NAMALWA (cell line): Measurements from ENCODE around the gene NR1D1.
"Not testable (repeated sequence)": the region's sequence is repeated elsewhere in the genome, so short reads cannot be mapped to it uniquely, and the experiment has no call there.

Source experiments
- DNase-seq: peaks from one replicate; pipeline ENCODE4 v3.0.0-alpha.2; 2015; ENCODE audit warnings: low spot score

Gene NR1D1

DNA sequence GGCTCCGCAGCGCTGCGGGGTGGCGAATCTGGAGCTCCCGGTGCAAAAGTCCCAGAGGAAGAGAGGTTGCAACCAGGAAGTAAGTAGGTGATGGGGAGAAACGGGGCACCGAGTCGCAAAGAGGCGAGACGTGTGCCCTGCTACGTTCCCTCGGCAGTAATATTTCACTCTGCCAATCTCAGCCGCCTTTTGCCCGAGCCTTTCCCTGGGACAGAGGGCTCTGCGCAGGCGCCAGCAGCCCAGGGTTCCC is at the start of gene NR1D1:
Gene NR1D1 (minus strand): TSS at position 171 of the 250 bp plus-strand sequence. CDS start 495 bp downstream, outside the sequence.
- no peak for DNase-seq

DNA sequence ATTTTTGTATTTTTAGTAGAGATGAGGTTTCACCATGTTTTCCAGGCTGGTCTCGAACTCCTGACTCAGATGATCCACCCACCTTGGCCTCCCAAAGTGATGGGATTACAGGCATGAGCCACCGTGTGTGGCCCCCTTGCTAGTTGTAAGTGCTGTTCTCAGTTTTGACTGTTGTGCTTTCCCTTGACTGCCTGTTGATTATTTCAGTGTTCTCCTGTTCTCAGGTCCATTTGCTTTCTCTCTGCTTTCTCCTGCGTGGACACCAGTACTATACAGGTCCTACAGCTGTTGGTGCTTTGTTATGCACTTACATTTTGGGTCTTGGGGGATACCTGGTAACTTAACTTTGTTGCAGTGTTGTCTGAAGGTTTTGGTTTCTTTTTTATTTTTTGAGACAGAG is 48.1 kb upstream of the NR1D1 start:
- DNase-seq: no peak

DNA sequence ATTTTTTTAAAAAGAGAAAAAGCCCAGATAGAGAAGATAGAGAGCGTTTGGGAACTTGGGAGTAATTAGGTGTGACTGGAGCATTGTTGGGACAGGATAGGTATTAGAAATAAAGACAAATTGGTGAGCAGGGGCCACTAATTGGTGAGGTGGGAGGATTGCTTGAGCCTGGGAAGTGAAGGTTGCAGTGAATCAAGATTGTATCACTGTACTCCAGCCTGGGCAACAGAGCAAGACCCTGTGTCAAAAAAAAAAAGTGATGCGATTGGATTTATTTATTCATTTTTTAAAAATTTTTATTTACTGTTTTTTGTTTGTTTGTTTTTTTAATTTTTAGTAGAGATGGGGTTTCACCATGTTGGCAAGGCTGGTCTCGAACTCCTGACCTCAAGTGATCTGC is 45.1 kb upstream of the NR1D1 start:
- DNase-seq: no peak

DNA sequence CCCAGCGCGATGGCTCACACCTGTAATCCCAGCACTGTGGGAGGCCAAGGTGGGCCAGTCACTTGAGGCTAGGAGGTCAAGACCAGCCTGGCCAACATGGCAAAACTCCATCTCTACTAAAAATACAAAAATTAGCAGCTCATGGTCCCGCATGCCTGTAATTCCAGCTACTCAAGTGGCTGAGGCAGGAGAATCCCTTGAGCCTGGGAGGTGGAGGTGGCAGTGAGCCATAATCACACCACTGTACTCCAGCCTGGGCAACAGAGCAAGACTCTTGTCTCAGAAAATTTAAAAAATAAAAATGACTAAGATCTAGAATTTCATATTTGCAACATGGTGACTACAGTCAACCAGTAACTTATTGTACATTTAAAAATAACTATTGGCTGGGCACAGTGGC is 42.8 kb upstream of the NR1D1 start:
- not testable (repeated sequence) for DNase-seq

DNA sequence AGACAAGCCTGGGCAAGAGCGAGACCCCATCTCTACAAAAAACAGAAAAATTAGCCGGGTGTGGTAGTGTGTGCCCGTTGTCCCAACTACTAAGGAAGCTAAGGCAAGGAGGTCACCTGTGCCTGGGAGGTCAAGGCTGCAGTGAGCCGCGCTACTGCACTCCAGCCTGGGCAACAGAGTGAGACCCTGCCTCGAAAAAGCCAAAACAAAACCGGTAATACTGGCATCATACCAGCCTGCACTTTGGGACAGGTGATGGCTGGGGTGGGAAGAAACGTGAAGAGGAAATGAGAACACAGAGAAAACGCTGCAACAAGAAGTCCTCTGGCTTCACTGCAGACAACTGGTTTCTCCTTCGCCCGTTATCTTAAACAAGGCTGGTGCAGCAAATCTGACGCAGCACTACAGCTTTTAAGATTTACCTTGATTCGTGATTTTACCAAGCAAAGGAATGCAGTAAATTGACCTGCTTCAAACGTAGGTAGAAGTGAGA is 39.2 kb upstream of the NR1D1 start:
- no peak for DNase-seq

DNA sequence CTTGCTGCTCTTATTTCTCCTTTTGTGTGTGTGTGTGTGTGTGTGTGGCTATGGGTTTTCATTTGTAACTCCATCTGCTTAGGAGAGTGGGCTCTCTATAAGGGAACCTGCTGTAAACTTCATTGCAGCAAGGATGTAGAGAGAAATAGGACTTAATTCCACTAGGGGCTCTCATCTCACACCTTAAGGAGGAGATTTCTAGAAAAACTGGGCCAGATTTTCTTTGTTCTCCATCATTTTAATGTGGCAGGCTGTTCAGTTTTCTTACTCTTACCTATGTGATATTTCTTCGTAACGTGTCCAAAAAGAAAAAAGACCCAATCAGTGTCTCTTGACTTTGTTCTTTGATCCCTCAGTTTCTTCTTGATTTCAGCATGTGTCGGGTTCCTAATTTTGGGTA is 35.4 kb upstream of the NR1D1 start:
- DNase-seq: peak; percentile 31

DNA sequence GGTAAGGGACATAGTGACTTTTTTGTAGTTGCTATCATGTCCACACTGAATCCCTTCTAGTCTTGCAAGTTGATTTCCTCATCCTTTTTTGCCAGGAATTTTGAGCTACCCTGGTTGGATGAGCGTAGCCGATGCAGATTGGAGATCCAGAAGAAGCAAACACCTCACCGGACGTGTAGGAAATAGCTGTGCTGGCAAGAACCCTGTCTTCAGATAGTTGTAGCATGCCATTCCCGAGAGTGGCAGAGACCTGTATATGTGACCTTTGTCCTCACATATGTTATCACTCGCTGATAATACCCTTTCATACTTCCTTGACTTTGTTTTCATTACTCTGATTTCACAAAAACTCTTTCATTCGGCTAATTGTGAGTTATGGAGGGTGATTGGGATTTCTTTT is 33.8 kb upstream of the NR1D1 start:
- no peak for DNase-seq

DNA sequence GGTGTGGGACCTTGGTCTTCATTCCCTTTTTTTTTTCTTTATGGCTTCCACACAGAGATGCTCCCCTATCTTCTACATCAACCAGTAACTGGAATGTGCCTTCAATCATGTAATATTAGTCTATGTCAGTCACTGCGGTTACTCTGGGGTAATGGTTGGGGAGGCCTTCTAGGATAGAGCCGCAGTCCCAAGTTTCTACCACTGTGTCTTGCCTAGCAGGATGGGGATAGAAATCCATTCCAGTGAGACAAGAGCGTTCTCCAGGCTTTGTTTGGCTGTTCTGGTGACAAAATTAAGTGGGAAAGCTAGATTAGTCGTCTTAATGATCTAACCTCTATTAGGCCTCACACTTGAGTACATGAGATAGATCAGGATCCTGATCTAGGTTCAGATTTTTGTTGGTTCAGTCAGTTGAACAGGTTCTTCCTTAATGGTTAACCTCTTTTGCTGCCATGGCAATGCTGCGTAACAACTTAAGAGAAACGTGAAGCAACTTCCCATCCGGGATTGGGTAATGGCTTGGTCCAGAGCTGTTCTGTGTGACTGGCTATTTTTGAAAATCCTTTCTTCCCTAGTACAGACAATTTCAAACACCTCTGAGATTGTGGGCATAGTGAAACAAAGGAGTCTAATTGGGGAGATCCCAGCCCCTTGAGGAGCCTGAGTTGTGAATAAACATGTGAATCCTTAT is 30.1 kb upstream of the NR1D1 start:
- no peak for DNase-seq

DNA sequence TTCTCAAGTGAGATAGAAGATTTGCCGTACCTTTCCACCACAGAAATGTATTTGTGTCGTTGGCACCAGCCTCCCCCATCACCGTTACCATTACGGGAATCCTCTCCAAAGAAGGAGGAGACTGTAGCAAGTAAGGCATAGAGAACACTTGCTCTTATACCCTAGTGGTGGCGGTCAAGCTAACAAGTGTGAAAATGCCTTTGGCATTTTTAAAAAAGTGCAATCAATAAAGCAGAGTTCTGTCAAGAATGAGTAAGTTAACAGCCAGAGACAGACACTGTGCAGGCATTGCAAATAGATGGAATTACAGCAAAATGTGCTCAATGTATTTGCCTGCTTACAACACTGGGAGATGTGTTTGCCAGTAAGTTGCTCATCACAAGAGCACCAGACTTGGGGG is 29.1 kb upstream of the NR1D1 start:
- DNase-seq: no peak

DNA sequence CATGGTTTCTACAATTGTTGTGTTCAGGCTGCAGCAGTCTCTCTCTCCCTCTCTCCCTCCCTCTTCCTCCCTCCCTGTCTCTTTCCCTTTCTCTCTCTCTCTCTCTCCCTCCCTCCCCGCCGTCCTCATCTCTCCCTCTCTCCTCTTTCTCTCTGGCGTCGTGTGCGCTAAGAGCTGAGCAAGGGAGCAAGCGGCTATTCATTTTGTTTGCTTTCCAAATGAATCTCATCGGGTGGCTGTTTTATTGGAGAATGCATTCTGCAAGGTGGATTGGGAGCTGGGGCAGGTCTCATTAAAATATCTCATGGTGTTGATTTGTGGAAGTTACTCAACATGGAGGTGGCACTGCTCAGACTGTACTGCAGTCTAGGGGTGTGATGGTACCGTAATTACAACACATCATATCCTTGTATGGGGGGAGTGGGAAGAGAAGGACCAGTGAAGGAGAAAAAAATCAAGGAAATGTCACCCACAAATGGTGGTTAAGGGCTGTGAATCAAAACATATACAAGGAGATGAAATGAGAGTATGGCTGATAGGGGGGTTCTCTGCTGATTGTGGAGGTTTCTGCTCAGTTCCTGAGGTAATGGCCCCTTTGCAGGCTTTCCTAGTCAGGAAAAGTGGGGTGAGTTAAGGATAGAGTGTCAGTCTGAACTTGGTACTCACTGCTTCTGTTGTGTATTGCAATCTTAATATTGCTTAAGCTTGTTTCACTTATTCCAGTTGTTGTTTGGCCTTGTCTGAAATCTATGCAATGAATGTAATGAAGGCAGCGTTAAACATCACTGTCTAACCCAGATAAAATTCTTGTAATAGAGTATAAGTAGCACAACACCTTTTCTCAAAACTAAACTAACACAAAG is 24.1 kb upstream of the NR1D1 start:
- DNase-seq: no peak

DNA sequence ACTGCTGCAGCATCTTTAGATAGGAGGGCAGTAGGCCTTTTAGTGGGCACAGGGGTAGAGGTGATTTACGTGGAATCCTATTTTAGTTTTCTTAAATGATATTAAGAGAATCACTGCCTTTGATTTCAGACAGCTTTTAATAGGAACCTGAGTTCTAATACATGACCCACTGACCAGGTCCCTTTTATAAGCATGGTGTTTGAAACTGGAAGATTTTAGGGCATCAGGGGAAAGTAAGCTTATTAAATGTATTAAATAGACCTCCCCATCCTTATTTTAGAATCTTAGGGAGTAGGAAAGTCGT is 23.4 kb upstream of the NR1D1 start:
- DNase-seq: no peak

DNA sequence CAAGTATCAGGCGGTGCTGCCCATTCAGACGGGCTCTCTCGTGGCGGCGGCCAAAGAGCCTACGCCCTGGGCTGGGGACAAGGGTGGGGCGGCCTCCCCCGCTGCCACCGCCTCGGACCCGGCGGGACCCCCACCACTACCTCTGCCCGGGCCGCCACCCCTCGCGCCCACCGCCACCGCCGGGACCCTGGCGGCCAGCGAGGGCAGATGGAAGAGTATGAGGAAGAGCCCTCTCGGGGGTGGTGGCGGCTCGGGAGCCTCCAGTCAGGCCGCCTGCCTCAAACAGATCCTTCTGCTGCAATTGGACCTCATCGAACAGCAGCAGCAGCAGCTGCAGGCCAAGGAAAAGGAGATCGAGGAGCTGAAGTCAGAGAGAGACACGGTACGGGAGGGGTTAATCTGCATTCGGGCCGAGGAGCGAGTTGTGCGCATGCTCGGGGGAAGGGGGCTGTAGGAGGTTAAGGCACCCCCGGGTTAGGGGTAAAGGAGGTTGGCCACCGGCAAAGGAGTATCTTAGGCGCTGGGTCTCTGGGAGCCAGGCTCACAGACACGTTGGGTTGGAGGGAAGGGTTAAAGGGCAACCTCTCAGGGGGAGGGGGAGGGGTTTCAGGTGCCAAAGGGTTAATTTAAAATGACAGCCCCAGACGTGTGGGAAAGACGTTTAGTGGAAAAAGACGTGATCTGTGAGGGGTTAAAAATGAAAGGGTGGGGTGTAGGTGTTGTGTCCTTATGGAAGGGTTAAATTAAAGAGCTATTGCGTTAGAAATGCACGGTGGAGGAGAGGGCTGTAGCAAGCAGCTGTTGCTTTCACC is 22.8 kb upstream of the NR1D1 start:
- peak; percentile 75 for DNase-seq

DNA sequence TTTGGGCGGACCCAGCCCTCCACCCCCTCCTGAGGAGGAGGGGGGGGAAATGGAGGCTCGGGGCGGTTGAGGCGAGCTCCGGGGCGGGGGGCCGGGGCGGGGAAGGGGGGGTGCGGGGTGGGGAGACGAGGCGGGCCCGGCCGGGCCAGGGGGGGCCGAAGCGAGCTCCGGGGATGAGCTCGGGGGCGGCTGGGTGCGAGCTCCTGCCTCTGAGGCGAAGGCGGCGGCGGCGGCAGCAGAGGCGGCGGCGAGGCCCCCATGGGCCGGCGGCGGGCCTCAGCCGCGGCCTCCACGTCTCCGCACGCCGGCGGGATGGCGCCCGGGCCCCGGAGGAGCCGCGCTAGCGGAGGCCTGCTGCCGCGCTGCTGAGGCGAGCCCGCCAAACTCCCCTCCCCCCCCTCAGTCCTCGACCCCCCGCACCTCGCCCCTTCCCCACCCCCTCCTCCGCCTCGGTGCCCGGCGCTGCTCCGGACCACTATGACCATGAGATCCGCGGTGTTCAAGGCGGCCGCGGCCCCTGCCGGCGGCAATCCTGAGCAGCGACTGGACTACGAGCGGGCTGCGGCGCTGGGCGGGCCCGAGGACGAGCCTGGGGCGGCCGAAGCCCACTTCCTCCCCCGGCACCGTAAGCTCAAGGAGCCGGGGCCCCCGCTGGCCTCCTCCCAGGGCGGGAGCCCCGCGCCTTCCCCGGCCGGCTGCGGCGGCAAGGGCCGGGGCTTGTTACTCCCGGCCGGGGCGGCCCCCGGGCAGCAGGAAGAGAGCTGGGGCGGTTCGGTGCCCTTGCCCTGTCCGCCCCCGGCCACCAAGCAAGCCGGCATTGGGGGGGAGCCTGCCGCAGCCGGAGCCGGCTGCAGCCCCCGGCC is 22.0 kb upstream of the NR1D1 start:
- DNase-seq: peak; percentile 46

DNA sequence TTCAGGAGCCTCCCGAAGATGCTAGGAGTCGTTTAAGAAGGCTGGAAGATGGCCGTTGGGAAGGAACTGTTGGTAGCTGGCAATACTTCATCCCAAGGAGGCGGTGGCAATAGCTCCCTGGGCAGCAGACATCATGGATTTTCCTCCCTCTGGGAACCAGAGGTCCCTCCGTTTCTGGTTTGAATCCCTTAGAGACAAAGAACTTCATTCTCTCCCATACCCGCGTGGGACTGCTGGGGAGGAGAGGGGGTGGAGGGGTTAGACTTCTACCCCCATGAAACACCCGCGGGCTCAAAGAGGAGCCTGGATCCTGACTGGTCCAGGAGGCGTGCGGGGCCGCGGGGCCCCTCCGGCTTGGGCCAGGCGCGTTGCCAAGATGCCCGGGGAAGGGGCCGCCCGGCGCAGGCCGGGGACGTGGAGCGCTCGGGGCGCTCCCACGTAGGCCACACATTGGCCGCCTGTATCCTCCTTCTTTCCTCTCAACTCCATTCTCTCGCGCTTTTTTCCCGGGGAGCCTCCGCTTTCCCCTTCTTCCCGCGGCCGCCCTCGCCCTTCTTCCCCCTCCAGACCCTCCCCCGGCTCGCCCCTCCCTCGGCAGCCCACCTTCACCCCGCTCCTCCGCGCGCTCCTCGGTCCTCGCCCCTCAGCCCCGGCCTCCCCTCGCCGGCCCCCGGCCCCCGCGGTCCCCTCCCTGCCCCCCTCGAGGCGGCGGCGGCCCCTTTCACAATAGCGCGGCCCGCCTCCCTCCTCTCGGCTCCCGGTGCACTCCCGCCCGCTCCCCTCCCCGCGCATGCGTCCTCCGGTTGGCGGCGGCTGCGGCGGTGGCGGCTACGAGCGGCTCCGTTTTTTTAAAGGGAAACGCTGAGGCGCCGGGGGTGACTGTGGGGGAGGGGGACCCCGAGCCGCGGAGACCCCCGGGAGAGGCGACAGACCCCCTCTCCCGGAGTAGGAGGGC is 21.1 kb upstream of the NR1D1 start, which contains the start of gene MSL1:
Gene MSL1 (plus strand): TSS at position 791 of the 955 bp plus-strand sequence. CDS start 642 bp downstream, outside the sequence.
- DNase-seq: peak; percentile 78

DNA sequence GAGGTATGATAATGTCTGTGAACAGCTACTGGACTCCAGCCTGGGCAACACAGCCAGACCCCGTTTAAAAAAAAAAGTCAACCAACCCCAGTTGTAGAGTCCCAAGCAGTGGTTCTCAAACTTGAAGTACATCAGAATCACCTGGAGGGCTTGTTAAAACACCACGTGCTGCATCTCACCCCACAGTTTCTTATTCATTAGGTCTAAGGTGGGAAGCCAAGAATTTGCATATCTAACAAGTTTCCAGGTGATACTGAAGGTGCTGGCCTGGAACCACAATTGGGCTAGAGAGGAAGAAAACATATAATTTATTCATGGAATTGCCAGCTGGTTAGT is 14.7 kb upstream of the NR1D1 start:
- DNase-seq: no peak

DNA sequence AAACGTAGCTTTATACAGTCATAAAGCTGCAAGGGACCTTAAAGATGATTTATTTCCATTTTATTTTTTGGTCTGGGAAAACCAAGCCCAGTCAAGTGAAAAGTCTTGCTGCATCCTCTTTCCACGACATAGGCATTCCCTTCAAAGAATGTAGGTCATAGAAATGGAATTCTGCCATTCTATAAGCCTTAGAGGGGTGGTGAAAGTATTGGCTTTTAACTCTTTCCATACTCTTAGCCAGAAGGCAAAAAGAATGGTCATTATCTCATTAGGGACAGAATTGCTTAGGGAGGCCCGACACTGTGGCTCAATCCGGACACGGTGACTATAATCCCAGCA is 13.5 kb upstream of the NR1D1 start:
- no peak for DNase-seq

DNA sequence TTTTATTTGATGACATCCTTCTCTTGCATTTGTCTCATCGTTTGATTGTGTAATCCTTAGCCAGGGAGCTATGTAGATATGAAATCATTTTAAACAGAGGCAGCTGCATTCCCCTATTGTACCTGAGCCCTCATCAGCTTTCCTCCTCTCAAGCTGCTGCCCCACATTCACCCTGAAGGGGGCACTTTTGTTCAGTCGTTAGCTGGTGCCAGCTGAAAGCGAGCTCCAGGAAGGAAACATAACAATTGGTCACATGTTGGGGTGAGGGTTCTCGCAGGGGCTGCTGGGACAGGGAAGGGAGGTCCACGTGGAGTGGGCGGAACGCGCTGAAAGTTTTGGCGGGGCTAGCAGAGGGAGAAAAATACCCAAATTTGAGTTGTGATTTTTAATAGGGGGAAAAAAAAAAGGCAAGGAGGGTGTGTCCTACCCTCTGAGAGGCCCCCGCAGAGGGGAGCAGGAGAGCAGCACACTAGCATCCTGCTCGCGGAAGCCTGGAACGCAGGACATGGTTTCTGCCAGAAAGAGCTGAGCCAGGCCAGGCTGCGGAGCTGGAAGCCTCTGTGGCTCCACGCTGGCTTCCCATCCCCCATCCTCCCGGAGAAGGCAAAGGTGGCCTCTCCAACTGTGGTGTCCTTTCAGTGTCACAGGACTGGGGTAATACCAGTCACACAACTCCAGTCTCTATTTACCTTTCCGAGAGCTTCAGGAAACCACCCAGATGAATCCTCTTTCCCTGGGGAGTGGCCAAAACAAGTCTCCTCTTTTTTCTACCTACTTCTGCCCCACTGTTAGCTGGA is 12.9 kb upstream of the NR1D1 start:
- DNase-seq: peak; percentile 99

DNA sequence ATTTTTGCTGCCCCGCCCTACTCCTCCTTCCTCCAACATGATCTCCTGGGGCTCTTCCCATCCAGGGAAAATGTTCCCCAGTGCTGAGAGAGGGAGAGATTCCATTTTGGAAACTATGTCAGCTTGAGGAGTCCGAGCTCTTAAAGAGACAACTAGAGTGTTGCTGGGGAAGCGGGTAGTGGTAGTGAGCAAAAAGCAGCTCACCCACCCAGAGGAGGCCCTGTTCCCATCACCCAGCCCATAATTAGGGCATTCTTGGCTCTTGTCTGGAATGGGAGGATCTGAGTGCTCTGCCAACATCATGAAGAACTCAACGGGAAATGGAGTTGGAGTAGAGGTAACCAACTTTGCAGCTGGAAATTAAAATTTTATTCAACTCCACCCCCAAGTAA is 12.3 kb upstream of the NR1D1 start:
- DNase-seq: no peak

DNA sequence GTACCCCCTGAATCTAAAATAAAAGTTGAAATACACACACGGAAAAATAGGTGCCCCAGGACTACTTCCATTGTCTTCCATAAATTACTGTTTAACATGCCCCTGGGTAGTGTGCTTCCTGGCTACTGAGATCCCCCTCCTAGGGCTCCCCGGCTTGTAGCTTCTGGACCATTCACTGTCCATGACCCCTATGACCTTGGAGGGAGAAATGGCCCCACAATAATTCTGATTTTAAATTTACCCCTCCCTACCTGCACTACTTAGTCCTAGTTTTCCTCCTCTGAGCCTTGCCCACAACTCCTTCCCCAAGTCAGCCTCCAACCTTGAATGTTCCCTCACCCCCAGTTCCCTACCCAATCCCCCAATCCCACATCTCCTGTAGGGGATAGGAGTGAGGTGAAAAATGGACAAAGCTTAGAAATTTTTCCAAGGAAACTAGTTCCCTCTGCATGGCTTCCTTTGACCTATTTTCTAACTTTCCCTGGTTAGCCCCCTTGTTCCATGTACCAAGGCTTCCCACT is 11.9 kb upstream of the NR1D1 start:
- no peak for DNase-seq
